GM23338 (cell line): Measurements from ENCODE around the gene ATF2. TPM values are rescaled to one million over a fixed set of nuclear protein-coding genes. Genes with fewer than 3 reads are reported as not detected.

Experiments used
- ATAC-seq: fragments of 200-7000 bp; cut with Tn5 transposase; 3 replicates; pipeline ENCODE4 v1.9.1; 2020
- DNase-seq: peaks from one replicate; pipeline ENCODE4 v3.0.0-alpha.2; 2015; ENCODE audit warnings: low spot score
- H2AFZ ChIP-seq: fragments of 200-600 bp; sonication (generic); 2 replicates; pipeline ENCODE4 v1.8.0; 2016; ENCODE audit warnings: antibody characterized with exemption, mild to moderate bottlenecking, moderate library complexity
- H3F3A ChIP-seq: fragments of 200-600 bp; sonication (generic); replicated peaks from 2 replicates; pipeline ENCODE4 v1.8.0; 2017; ENCODE audit warnings: antibody characterized with exemption, mixed run types, low read depth
- H3K27ac ChIP-seq: fragments of 200-600 bp; sonication (generic); 2 replicates; pipeline ENCODE4 v1.6.1; 2016; ENCODE audit warnings: low read depth
- H3K27me3 ChIP-seq: fragments of 200-600 bp; sonication (generic); 2 replicates; pipeline ENCODE4 v1.8.0; 2016; ENCODE audit warnings: mild to moderate bottlenecking, mixed run types, moderate library complexity; ENCODE audit not compliant: insufficient read depth
- H3K36me3 ChIP-seq: fragments of 200-600 bp; sonication (generic); 2 replicates; pipeline ENCODE4 v1.8.0; 2016; ENCODE audit warnings: mild to moderate bottlenecking; ENCODE audit not compliant: insufficient read depth
- H3K4me1 ChIP-seq: fragments of 200-600 bp; sonication (generic); 2 replicates; pipeline ENCODE4 v1.8.0; 2016; ENCODE audit warnings: mild to moderate bottlenecking, moderate library complexity; ENCODE audit not compliant: insufficient read depth
- H3K4me2 ChIP-seq: fragments of 200-600 bp; sonication (generic); 2 replicates; pipeline ENCODE4 v1.7.1; 2017; ENCODE audit warnings: mixed run types
- H3K4me3 ChIP-seq: fragments of 200-600 bp; sonication (generic); 2 replicates; pipeline ENCODE4 v1.6.1; 2016; ENCODE audit warnings: mixed run types
- H3K79me2 ChIP-seq: fragments of 200-600 bp; sonication (generic); replicated peaks from 2 replicates; pipeline ENCODE4 v1.8.0; 2017; ENCODE audit warnings: mild to moderate bottlenecking; ENCODE audit not compliant: insufficient read depth
- H3K9me2 ChIP-seq: fragments of 200-600 bp; sonication (generic); 2 replicates; pipeline ENCODE4 v1.8.0; 2017; ENCODE audit not compliant: insufficient read depth
- H4K20me1 ChIP-seq: fragments of 200-600 bp; sonication (generic); replicated peaks from 2 replicates; pipeline ENCODE4 v1.8.0; 2017; ENCODE audit warnings: mild to moderate bottlenecking; ENCODE audit not compliant: insufficient read depth
- H3K27ac Mint-ChIP-seq: 2 replicates; pipeline ENCODE4 v1.8.0; 2020; ENCODE audit warnings: inconsistent platforms, mild to moderate bottlenecking, moderate library complexity, mixed read lengths
- H3K27me3 Mint-ChIP-seq: 3 replicates; pipeline ENCODE4 v1.8.0; 2022; ENCODE audit warnings: low read depth, mild to moderate bottlenecking, moderate library complexity, mixed read lengths, inconsistent platforms; ENCODE audit not compliant: insufficient read depth, poor library complexity
- H3K36me3 Mint-ChIP-seq: 3 replicates; pipeline ENCODE4 v1.8.0; 2021; ENCODE audit warnings: low read depth, mild to moderate bottlenecking, inconsistent platforms, moderate library complexity, mixed read lengths
- H3K4me1 Mint-ChIP-seq: 3 replicates; pipeline ENCODE4 v1.8.0; 2020; ENCODE audit warnings: mild to moderate bottlenecking, inconsistent platforms, mixed read lengths
- H3K4me3 Mint-ChIP-seq: 3 replicates; pipeline ENCODE4 v1.8.0; 2021; ENCODE audit warnings: moderate library complexity, mild to moderate bottlenecking, inconsistent platforms, mixed read lengths
- H3K9me3 Mint-ChIP-seq: 3 replicates; pipeline ENCODE4 v1.8.0; 2020; ENCODE audit warnings: moderate library complexity, mild to moderate bottlenecking, inconsistent platforms, mixed read lengths
- CTCF ChIP-seq, 2 experiments: fragments of 200-600 bp in 1 of 2; sonication (generic) in 1 of 2; conservative IDR thresholded peaks; 2 replicates each; pipeline versions ENCODE4 v1.5.1 to v1.6.1; 2016 to 2017; ENCODE audit warnings: antibody characterized with exemption in 2 of 2, low read depth in 2 of 2, mild to moderate bottlenecking in 2 of 2, moderate library complexity in 1 of 2
- EZH2phosphoT487 ChIP-seq: fragments of 200-600 bp; sonication (generic); IDR thresholded peaks from one replicate; pipeline ENCODE4 v1.8.1; 2018; ENCODE audit warnings: antibody characterized with exemption; ENCODE audit not compliant: unreplicated experiment
- JUNB ChIP-seq: IDR thresholded peaks from one replicate; pipeline ENCODE4 v1.6.1; 2016; ENCODE audit warnings: antibody characterized with exemption; ENCODE audit not compliant: unreplicated experiment
- REST ChIP-seq: IDR thresholded peaks from one replicate; pipeline ENCODE4 v1.6.1; 2018; ENCODE audit warnings: antibody characterized with exemption; ENCODE audit not compliant: unreplicated experiment
- ZNF114 ChIP-seq: fragments of 250-450 bp; sonication (Bioruptor Pico); IDR thresholded peaks from 2 replicates; pipeline ENCODE4 v1.5.0; 2020; ENCODE audit warnings: mild to moderate bottlenecking, moderate library complexity
- ZNF331 ChIP-seq: fragments of 250-450 bp; sonication (Bioruptor Pico); IDR thresholded peaks from 2 replicates; pipeline ENCODE4 v1.5.0; 2020; ENCODE audit warnings: low read depth, mild to moderate bottlenecking, moderate library complexity
- polyA plus RNA-seq: library from polyadenylated mRNA; unstranded; fragments of >200 nt; fragmentation: Nextera tagmentation; extraction: Ambion mirVana; gene quantifications from 2 replicates; pipeline ENCODE4 v1.2.1, GENCODE V29; 2016
- total RNA-seq: library from RNA; depleted of rRNA; stranded (reverse); fragments of >200 nt; shearing (Covaris generic); gene quantifications from 2 replicates; pipeline ENCODE4 v1.2.3, GENCODE V29; 2014

Gene ATF2
- total and polyA plus RNA-seq, 2 experiments from 2014 or later: 23.6 to 56.2 TPM

- no peak for ATAC-seq
Measured at GRCh38 chr2:175063741-175064140, 104.3 kb downstream of the ATF2 start.

More at GRCh38 chr2:175063741-175064140, 104.3 kb downstream of the ATF2 start:
- H3K4me3 Mint-ChIP-seq: no peak overlapping the region
- H3K27me3 Mint-ChIP-seq: no peaks in the 10 kb centered on the region
- Histone ChIP-seq H3K79me2 (no peaks in the 10 kb centered on the region), H3K4me3 (no peak overlapping the region), H3K4me1 (no peaks in the 10 kb centered on the region), H3K4me2 (no peak overlapping the region), H4K20me1 (no peaks in the 10 kb centered on the region), H3K36me3 (peaks cover 8% of the 10 kb centered on the region; the same call in 1 of the 2 replicates), H3K27ac (no peak overlapping the region), H3F3A (no peaks in the 10 kb centered on the region), H3K27me3 (no peaks in the 10 kb centered on the region), H2AFZ (no peak overlapping the region), H3K9me2 (no peaks in the 10 kb centered on the region; the same call in 1 of the 2 replicates)
- no peaks in the 10 kb centered on the region; the same call in 2 of the 3 replicates for H3K4me1 Mint-ChIP-seq
- no peak overlapping the region for H3K27ac Mint-ChIP-seq
- peaks cover 23% of the 10 kb centered on the region; the same call in 2 of the 3 replicates for H3K36me3 Mint-ChIP-seq
- TF ChIP-seq REST (no peak), EZH2phosphoT487 (no peak), ZNF114 (CRISPR knock-in tag) (no peak), CTCF (conservative IDR thresholded peaks at IDR 0.05; ENCODE audit: low read depth in 2 of 2) (no peak), ZNF331 (CRISPR knock-in tag) (no peak), JUNB (no peak)
- no peak for DNase-seq
- H3K9me3 Mint-ChIP-seq: peaks cover 11% of the 10 kb centered on the region; the same call in 1 of the 3 replicates
